GM12801 (cell line): Measurements from ENCODE around the gene MAP3K20.

ENCODE experiments used
- TF ChIP-seq, protein P1 (sequence below): IDR thresholded peaks from one replicate; pipeline ENCODE4 v1.5.1; 2011; ENCODE audit warnings: control low read depth; ENCODE audit not compliant: insufficient read length; ENCODE audit errors: extremely low read depth

Gene MAP3K20

DNA sequence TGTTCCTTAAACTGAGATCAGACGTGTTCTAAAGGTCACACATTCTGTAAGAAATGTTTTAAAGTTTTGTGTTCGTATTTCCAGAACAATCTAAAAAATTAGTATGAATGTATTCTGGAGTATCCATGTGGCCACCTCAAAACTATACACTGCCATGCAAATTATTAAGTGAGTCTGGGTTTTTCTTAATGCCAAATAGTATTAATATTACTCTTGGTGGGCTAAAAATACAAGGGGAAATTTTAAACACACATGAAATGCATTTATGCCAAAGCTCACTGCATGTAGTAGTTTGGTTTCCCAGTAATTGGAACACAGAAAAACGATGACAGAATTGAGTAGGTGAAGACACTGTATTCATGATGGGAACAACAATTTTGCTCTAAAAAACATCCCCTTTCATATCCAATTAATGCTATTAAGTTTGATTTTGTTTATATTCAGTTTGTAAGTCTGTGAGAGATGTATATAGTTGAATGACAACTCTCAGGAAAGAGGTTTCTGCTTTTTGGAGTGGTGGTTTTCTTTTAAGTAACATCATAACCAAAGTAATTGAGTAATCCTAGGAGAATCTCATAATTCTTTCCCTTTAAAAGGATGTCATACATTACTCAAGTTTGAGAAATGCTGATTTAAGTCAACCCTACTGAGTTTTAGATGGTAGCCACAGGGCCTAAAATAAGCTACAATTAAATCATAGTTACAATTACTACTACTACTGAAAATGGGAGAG is 203.3 kb downstream of the MAP3K20 start:
- TF ChIP-seq, protein P1, sequence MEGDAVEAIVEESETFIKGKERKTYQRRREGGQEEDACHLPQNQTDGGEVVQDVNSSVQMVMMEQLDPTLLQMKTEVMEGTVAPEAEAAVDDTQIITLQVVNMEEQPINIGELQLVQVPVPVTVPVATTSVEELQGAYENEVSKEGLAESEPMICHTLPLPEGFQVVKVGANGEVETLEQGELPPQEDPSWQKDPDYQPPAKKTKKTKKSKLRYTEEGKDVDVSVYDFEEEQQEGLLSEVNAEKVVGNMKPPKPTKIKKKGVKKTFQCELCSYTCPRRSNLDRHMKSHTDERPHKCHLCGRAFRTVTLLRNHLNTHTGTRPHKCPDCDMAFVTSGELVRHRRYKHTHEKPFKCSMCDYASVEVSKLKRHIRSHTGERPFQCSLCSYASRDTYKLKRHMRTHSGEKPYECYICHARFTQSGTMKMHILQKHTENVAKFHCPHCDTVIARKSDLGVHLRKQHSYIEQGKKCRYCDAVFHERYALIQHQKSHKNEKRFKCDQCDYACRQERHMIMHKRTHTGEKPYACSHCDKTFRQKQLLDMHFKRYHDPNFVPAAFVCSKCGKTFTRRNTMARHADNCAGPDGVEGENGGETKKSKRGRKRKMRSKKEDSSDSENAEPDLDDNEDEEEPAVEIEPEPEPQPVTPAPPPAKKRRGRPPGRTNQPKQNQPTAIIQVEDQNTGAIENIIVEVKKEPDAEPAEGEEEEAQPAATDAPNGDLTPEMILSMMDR = no peak

DNA sequence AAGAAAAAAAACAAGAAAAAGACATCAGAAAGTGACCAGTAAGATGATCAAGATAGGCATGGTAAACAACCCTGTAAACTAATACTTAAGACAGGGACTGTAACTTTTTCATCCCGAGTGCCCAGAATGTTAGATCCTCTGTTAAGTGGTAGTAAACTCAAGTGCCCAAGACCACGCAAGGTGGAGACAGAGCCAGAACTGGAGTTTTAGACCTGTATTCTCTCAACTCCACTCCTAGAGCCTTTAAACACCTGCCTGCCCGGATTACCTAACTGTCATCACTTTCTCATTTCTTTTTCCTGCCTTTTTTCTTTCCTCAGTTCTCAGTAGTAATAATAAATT is 203.9 kb downstream of the MAP3K20 start:
- TF ChIP-seq, protein P1 = no peak

DNA sequence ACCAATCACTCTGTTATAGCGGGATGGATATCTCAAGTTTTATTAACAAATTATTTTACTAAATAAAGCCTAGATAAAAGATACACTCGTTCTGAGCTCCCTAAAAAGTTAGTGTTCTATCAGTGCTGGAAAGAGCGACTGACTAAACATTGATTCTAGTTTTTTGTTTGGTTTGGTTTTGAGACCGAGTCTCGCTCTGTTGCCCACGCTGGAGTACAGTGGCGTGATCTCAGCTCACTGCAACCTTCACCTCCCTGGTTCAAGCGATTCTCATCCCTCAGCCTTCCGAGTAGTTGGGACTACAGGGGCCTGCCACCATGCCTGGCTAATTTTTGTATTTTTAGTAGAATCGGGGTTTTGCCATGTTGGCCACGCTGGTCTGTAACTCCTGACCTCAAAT is 205.2 kb downstream of the MAP3K20 start:
- TF ChIP-seq, protein P1 = no peak

DNA sequence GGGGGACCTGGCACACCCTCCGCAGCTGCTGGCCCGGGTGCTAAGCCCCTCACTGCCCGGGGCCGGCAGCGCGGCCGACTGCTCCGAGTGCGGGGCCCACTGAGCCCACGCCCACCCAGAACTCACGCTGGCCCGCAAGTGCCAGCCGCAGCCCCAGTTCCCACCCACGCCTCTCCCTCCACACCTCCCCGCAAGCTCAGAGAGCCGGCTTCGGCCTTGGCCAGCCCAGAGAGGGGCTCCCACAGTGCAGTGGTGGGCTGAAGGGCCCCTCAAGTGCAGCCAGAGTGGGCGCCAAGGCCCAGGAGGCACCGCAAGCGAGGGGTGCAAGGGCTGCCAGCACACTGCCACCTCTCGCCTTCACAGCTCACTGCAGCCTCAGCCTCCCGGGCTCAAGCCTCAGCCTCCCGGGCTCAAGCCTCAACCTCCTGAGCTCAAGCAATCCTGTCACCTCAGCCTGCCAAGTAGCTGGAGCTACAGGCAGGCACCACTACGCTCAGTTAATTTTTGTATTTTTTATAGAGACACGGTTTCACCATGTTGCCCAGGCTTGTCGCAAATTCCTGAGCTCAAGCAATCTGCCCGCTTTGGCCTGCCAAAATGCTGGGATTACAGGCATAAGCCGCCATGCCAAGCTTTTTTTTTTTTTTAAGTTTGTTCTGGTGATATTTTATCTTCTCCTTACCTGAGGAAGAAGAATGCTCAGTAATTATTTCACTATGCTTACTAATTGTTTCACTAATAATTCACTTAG is 207.3 kb downstream of the MAP3K20 start:
- TF ChIP-seq, protein P1 = no peak

DNA sequence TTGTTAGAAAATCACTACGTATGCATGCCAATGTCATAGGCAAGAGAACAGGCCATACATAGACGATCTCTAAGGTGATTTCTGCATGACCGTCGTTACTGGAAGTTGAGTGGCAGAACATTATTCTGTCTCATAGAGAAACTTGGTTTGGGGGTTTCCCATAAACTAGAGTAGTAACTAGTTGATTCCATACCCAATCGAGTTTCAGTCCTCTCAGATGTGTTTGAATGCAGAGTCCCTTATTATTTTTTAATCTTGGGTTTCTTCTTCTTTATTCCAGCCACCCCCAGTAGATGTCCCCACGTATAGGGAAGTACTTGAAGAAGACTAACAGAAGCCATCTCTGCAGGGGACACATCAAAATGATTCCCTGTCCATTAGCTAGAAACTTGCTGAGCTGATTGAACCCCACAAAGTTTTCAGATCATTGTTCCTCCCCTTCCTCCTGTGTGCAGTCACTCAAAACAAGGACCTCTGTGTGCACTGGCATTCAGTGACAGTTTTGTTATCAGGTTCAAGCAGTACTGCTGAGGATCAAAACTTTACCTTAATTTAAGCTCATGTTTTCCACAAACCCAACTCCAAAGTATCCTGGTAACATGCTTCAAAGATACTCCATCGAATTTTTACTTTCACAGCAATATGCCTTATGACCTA is 210.6 kb downstream of the MAP3K20 start:
- TF ChIP-seq, protein P1 = no peak

DNA sequence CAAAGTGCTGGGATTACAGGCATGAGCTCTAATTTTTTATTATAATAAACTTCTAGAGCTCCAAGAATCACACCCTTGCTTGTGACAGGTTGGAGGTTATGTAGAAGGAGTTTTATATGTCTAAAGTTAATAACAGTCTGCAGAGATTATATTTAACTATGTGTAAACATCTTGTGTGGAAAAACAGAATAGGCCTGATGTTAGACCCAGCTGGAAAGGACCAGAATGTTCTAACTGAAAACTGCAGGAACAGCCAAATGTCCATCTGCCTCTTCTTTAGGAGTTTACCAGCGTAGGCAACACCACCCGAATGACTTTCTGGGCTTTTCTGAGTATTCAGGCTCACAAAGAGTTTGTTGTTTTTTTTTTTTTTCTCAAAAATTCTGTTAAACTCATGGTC is 211.9 kb downstream of the MAP3K20 start:
- TF ChIP-seq, protein P1 = no peak

DNA sequence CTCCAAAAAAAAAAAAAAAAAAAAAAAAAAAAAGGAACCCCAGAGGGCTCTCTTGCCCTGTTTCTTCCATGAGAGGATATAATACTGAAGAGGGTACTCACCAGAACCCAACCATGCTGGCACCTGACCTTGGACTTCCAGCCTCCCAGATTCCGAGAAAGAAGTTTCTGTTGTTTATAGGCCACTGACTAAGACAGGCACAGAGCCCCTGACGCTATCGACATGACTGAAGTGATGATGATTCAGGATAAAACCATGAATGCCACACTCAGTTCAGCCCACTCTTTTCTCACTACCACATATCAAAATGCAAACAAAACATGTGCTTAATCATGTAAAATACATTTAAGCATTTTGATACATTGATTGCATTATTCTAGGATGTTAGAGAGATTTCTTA is 212.9 kb downstream of the MAP3K20 start:
- TF ChIP-seq, protein P1 = no peak
